ENCODE data around the gene EXOC3.

Gene EXOC3

DNA sequence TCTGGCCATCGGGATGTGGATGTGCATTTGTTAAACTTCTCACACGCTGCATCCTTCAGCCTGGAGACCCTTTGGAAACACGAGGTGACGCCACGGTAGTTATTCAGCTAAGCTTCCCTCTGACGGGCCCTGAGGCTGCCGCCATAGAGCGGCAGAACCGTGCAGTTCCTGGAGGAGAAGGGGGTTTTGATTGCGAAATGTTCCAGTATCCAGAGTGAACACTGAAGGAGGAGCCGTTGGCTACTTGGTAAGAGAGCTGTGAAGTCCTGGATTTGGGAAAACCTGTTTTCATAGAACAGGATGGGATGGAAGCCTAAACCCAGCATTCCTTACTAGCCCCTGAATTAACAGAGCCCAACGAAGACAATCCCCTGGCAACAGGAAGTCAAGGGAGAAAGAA lies 23.0 kb upstream of the EXOC3 start:
- TF ChIP-seq, protein P1, sequence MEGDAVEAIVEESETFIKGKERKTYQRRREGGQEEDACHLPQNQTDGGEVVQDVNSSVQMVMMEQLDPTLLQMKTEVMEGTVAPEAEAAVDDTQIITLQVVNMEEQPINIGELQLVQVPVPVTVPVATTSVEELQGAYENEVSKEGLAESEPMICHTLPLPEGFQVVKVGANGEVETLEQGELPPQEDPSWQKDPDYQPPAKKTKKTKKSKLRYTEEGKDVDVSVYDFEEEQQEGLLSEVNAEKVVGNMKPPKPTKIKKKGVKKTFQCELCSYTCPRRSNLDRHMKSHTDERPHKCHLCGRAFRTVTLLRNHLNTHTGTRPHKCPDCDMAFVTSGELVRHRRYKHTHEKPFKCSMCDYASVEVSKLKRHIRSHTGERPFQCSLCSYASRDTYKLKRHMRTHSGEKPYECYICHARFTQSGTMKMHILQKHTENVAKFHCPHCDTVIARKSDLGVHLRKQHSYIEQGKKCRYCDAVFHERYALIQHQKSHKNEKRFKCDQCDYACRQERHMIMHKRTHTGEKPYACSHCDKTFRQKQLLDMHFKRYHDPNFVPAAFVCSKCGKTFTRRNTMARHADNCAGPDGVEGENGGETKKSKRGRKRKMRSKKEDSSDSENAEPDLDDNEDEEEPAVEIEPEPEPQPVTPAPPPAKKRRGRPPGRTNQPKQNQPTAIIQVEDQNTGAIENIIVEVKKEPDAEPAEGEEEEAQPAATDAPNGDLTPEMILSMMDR (IDR thresholded peaks at IDR 0.05; ENCODE audit: control insufficient read depth, extremely low read depth, insufficient read depth) = no peak
- no peak overlapping the region for H3K4me3 ChIP-seq (ENCODE audit: low read depth, low read length)
- no peak for DNase-seq (ENCODE audit: low read depth)

DNA sequence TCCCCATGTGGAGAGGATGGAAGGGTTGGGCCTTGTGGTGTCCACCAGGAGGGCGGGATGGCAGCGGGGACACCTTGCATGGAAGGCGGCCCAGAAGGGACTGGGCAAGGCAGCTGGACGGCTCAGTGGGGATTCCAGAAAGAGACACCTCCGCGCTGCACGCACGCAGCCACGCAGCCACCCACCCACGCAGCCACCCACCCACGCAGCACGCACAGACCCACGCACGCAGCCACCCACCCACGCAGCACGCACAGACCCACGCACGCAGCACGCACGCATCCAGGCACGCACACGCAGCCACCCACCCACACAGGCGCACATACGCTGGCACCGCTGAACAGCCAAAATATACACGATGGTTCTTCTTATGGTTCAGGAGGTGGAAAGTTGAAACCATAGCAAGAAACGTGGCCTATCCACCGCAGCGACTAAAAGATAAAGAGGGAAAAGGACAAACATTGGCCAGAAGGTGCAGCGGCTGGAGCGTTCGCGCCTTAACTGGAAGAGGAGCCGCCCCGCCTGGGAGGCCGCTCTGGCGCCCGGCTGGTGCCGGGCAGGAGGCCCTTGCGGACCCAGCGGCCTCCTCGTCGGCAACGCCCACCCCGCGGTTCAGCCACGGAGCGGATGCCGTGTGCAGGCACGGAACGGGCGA lies 22.2 kb upstream of the EXOC3 start:
- TF ChIP-seq, protein P1 (IDR thresholded peaks at IDR 0.05; ENCODE audit: control insufficient read depth, extremely low read depth, insufficient read depth) = no peak
- H3K4me3 ChIP-seq (ENCODE audit: low read depth, low read length) = no peak overlapping the region
- DNase-seq (ENCODE audit: low read depth) = no peak

DNA sequence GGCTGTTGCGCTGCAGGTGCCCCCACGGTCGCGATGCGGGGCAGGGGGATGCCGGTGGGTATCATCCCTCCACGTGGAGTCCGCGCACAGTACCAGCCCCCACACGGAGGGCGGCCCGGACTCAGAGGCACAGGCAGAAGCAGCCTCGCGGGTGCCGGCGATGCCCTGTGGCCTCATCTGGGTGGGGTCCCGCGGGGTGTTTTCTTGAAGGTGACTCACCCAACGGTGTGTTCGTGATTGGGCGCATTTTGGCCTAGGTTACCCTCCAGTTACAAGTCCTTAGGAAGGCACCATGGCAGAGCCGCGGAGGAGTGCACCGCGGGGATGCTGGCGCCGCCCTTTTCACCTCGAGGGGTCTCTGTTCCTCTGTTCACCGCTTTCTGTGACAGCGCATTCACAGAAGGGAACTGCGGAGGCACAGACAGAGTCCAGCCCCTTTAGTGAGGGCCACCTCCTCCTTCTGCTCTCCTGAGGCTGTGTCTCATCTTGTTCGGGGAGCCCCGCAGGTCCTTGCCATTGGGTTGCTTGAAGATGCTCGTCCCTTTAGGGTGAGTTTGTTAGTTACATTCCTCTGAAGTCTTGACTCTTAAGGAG lies 21.6 kb upstream of the EXOC3 start:
- DNase-seq (ENCODE audit: low read depth) = no peak
- no peak overlapping the region for H3K4me3 ChIP-seq (ENCODE audit: low read depth, low read length)
- TF ChIP-seq, protein P1 (IDR thresholded peaks at IDR 0.05; ENCODE audit: control insufficient read depth, extremely low read depth, insufficient read depth) = no peak

DNA sequence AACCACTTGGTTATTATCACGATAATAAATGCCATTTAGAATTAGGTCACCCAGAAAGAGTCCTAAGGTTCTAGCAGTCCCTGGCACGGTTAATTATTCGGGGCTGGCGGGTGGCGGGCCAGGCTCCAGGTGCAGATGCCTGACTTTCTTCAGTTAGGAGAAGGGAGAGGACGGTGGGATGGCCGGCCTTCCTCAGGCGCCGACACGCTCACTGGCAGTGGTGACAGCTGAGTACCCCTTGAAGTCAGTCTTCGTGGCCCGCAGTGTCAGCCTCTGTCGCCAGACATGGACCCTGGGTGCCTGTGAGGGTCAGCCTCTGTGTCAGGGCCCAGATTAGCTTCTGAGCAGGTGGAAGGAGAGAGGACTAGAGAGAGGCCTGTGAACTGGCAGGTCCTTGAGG lies 21.1 kb upstream of the EXOC3 start:
- TF ChIP-seq, protein P1 (IDR thresholded peaks at IDR 0.05; ENCODE audit: control insufficient read depth, extremely low read depth, insufficient read depth) = no peak
- no peak for DNase-seq (ENCODE audit: low read depth)
- H3K4me3 ChIP-seq (ENCODE audit: low read depth, low read length) = no peak overlapping the region

DNA sequence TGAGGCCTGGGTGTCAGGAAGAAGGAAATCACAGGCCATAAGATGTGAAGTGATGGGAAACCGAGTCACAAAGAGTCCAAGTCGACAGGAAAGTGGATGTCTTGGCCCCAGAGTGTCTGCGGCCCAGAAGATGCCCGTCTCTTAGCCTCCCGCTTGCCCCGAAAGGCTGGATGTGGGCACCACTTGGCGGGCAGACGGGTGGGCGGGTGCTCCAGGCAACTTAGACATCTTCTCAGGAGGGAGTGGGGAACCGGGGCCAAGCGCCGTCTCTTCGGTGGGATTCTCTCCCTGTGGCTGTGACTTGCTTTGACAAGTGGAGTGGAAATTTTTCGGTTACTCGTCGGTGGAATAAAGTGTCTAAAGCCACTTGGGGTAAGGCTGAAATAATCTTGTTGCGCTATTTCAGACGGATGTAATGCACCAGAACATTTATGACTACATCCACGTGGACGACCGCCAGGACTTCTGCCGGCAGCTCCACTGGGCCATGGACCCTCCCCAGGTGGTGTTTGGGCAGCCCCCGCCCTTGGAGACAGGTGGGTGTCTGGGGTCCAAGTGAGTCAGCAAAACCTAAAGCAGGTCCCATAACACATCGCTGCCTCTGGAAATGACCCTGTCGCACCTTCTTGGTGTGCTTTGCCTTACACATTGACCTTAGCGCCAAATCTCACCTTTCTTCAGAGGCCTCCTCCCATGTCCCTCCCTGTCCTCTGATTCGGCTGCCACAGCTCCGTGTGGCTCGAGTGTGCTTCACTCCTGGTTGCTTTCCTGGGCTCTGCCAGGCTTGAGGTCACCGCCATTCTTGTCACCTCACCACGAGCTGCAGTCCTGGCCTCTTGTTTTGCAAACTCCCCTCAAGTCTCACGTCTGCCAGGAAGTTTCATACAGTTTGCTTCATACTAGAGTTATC lies 20.4 kb upstream of the EXOC3 start:
- TF ChIP-seq, protein P1 (IDR thresholded peaks at IDR 0.05; ENCODE audit: control insufficient read depth, extremely low read depth, insufficient read depth) = no peak
- H3K4me3 ChIP-seq (ENCODE audit: low read depth, low read length) = no peak overlapping the region
- no peak for DNase-seq (ENCODE audit: low read depth)

DNA sequence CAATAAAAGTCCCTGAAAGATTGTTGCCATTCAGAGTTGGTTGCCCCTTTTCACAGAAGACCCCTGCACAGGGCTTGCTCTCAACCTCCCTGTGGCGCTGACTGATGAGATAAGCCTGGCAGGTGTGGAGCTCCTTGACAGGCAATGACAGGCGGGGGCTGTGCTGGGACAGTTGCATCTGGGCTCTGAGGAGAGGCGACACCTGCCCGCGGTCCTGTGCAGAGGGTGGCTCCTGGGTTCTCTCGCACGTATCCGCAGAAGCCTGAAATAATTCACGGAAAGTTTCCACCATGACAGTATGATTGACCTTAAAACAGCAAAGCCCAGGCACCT lies 19.8 kb upstream of the EXOC3 start:
- TF ChIP-seq, protein P1 (IDR thresholded peaks at IDR 0.05; ENCODE audit: control insufficient read depth, extremely low read depth, insufficient read depth) = no peak
- H3K4me3 ChIP-seq (ENCODE audit: low read depth, low read length) = no peak overlapping the region
- no peak for DNase-seq (ENCODE audit: low read depth)
